Stimulated activated CD4-positive, alpha-beta T cell treated with anti-CD3 and anti-CD28 coated beads, TNF-alpha, amount 100 ng/mL, for 24 hours (primary cell): ENCODE results near the gene FAF2.

Experiments
- DNase-seq, 3 experiments: peaks; one replicate each; pipeline ENCODE4 v3.0.0-alpha.2; 2020; ENCODE audit warnings: low read depth in 3 of 3

The FAF2 gene

GRCh38 chr5:176530983-176531901 lies 83.1 kb downstream of the FAF2 start:
- DNase-seq: peak in 1 of 3 experiments; percentile 43

- DNase-seq: no peak
Observed at GRCh38 chr5:176531902-176532493, 83.8 kb downstream of the FAF2 start.

GRCh38 chr5:176532795-176533194 lies 84.6 kb downstream of the FAF2 start:
- no peak for DNase-seq

GRCh38 chr5:176533390-176533789 lies 85.2 kb downstream of the FAF2 start:
- DNase-seq: no peak

GRCh38 chr5:176533894-176534611 lies 85.9 kb downstream of the FAF2 start:
- peak in 1 of 3 experiments; percentile 33 for DNase-seq

GRCh38 chr5:176534640-176535039 lies 86.5 kb downstream of the FAF2 start:
- DNase-seq: no peak

- DNase-seq: peak in 1 of 3 experiments; percentile 39
Observed at GRCh38 chr5:176535101-176535663, 87.0 kb downstream of the FAF2 start.

GRCh38 chr5:176535664-176536131 lies 87.5 kb downstream of the FAF2 start:
- no peak for DNase-seq

GRCh38 chr5:176536132-176536901 lies 88.1 kb downstream of the FAF2 start:
- peak; percentile 49 to 82 (median 56) for DNase-seq

- DNase-seq: peak; percentile 94 to 98 (median 96)
Observed at GRCh38 chr5:176536902-176537553, 88.8 kb downstream of the FAF2 start, which contains the start of gene RNF44. Gene RNF44, minus strand, starts transcription at chr5:176537402. Its CDS starts 4,930 bp downstream, at chr5:176532472.

GRCh38 chr5:176537554-176538229 lies 89.5 kb downstream of the FAF2 start:
- DNase-seq: peak; percentile 90 to 97 (median 96)

GRCh38 chr5:176538230-176538988 lies 90.2 kb downstream of the FAF2 start:
- DNase-seq: no peak

GRCh38 chr5:176538989-176539384 lies 90.8 kb downstream of the FAF2 start:
- DNase-seq: no peak

- DNase-seq: no peak
Observed at GRCh38 chr5:176540476-176540899, 92.3 kb downstream of the FAF2 start.

GRCh38 chr5:176540956-176541337 lies 92.8 kb downstream of the FAF2 start:
- no peak for DNase-seq

- peak in 1 of 3 experiments; percentile 73 for DNase-seq
Observed at GRCh38 chr5:176541338-176542134, 93.4 kb downstream of the FAF2 start.

- DNase-seq: peak in 1 of 3 experiments; percentile 72
Observed at GRCh38 chr5:176542135-176542595, 94.0 kb downstream of the FAF2 start.
